Activated gamma-delta T cell (primary cell): ENCODE data around the gene ATP9B.
"Not testable (repeated sequence)": the region's sequence is repeated elsewhere in the genome, so short reads cannot be mapped to it uniquely, and the experiment has no call there.

Experiments used
- DNase-seq: peaks from one replicate; lab custom pipeline; 2025; lab: John Stamatoyannopoulos, UW

Gene ATP9B

GRCh38 chr18:79239631-79240030 is 170.4 kb downstream of the ATP9B start:
- DNase-seq = no peak

GRCh38 chr18:79241755-79242154 is 172.6 kb downstream of the ATP9B start:
- no peak for DNase-seq

DNA sequence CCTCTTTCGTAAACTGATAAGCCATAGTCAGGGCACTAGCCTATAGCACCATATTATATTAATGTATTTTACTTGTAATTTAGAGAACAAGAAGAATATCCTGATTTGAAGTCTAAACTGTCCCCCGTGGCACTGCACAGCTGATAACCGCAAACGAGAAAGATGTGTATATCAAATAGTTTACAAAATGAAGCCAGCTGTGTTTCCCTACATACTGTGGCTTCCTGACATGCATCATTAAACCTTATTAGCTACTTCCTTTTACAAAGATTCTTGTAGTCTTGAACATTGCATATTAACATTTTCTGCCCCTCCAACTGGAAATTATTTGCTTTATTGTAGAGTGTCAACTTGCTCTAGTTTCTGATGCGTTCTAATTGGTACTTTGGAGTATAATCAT is 173.1 kb downstream of the ATP9B start:
- DNase-seq = no peak

GRCh38 chr18:79245517-79246001 is 176.4 kb downstream of the ATP9B start:
- no peak for DNase-seq

- peak; percentile 33 for DNase-seq
Observed at GRCh38 chr18:79246309-79247108, 177.3 kb downstream of the ATP9B start.

DNA sequence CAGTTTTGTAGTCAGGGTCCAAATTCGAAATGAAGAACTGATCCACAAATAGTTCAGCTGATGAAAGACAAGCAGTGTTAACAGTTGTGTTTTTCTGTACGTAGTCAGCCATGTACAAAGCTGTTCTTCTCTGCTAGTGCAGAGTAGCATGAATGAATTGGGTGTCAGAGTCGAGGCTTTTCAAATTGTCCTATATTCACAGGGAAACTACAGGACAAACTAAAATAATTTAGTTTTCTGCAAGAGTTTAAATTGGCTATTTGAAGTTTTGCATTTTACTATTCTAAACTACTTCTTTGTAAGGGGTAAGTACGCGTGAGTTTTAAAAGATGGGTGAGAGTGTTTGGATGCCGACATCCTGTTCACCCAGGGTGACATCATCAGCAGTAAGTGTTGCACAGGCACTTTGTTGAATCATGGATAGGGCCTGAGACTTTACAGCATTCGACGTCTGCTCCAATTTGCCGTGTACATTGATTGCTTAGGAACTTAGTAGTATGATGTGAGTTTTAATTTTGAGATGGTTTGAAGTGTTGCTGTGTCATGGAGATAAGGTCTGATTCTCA is 179.4 kb downstream of the ATP9B start:
- no peak for DNase-seq

DNA sequence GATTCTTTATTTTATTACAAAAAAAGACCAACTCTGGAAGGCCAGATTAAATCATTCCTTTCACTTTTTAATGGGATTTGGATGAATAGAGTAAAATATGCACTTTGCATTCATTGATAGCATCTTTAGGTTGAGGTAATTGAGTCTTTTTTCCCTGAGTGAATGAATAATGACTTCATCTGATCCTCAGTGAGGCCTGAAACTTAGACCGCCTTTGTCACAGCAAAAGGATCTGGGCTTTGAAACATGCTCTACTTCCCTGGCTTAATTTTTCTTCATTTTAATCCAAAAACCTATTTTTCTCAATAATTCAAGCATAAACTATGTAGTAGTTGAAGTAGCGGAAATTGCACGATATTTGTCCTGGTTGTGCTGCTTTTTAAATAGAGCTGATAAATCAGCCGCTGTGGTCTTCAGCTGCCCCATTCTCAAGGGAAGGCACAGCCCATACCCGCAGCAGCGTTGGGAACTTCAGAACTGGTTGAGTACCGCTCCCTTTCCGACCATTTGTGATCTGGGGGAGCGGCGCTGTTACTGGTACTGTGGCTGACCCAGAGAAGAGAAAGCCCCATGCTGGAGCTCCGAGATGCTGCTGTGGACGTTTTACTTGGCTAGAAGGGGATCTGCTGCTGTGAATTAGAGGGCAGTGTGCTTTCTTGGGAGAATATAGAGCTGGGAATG is 181.2 kb downstream of the ATP9B start:
- no peak for DNase-seq

DNA sequence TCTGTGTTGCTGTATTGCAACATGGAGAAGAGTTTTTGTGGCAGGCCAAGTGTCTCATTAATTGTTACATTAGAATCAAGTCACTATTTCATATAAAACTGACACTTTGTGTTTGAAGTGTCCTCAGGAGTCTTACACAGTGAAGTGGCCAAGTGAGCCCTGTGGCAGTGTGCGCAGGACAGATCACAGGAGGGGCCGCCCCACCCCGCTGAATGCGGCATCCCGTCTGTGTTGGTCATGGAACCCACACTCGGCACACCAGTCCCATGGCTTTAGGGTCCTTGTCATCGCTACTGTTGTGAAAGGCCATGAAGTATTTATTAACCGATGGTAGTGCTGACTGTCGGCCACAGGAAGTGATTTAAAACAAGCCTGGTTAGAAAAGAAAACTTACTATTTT is 181.8 kb downstream of the ATP9B start:
- DNase-seq = no peak

- DNase-seq = no peak
Observed at GRCh38 chr18:79252904-79253633, 183.9 kb downstream of the ATP9B start.

DNA sequence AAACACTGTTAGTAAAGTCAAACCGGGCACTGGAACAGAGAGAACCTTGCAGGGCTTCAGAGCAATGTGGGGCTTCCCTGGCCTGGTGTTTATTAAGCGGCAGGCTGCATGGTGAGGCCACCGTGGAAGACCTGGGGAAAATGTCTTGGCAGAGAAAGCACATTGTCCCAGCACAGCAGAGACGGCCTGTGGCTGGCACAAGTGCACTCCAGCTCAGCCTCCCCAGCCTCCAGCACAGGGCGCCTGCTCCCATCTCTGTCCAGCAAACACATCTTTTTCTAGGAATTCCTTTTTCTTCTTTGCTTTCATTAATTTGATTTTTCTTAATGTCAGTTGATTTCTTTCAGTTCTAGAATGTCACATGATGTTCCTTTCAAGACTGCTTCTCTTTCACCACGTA is 188.3 kb downstream of the ATP9B start:
- DNase-seq = no peak

GRCh38 chr18:79258447-79258846 is 189.3 kb downstream of the ATP9B start:
- no peak for DNase-seq

GRCh38 chr18:79259218-79259617 is 190.0 kb downstream of the ATP9B start:
- DNase-seq = no peak

DNA sequence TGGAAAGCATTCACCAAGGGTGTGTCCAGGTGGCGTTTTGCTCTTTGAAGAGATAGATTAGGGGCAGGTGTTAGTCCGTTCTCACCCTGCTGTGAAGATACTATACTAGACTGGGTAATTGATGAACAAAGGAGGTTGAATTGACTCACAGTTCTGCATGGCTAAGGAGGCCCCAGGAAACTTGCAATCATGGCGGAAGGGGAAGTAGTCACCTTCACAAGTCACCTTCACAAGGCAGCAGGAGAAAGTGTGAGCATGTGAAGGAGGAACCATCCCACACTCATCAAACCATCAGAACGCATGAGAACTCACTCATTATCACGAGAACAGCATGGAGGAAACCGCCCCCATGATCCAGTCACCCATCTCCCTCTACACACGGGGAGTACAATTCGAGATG is 190.8 kb downstream of the ATP9B start:
- DNase-seq = no peak

- no peak for DNase-seq
Observed at GRCh38 chr18:79260510-79260909, 191.3 kb downstream of the ATP9B start.

DNA sequence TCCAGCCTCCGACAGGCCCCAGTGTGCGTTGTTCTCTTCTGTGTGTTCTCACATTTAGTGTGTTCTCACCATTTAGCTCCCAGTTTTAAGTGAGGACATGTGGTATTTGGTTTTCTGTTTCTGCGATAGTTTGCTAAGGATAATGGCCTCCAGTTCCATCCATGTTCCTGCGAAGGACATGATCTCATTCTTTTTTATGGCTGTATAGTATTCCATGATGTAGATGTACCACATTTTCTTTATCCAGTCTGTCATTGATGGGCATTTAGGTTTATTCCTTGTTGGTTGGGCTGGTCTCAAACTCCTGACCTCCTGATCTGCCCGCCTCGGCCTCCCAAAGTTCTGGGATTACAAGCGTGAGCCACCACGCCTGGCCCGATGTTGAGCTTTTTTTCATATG is 195.9 kb downstream of the ATP9B start:
- not testable (repeated sequence) for DNase-seq

- DNase-seq = not testable (repeated sequence)
Observed at GRCh38 chr18:79271812-79272211, 202.6 kb downstream of the ATP9B start.

GRCh38 chr18:79272916-79273315 is 203.7 kb downstream of the ATP9B start:
- DNase-seq = no peak

DNA sequence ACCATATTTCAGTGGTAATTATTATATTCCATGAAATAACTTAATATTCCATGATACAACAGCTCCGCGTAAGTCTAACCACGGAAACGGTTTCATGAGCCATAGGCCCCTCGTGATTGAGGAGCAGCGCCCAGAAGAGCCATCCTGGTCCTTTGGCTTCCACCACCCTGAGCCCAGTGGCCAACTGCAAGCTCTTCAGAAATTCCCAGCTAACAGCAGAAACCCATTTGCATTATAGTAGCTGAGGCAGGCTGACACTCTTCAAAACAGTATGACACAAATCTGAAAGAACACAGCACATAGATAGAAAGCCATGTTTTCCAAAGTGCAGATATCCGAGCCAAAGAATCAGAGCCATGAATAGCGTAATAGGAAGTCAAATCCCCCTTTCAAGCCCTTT is 205.6 kb downstream of the ATP9B start:
- DNase-seq = no peak

DNA sequence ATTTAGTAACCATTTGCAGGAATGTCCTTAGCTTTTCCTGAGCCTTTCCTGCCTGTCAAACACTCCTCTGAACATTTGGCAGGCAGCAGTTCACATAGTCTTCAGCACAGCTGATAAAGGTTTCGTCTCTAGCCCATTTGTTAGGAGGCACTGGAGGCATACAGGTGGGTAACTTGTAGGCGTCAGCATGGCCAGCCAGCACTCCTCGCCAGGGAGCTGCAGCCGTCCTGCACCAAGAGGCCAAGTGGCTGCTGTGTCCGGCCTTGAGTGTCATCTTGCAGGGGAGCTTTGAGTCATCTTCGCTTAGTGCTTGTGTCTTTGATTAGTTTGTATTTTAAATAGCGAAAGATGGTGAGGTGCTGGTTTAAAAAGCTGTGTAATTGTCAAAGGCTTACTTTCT is 206.3 kb downstream of the ATP9B start:
- no peak for DNase-seq

DNA sequence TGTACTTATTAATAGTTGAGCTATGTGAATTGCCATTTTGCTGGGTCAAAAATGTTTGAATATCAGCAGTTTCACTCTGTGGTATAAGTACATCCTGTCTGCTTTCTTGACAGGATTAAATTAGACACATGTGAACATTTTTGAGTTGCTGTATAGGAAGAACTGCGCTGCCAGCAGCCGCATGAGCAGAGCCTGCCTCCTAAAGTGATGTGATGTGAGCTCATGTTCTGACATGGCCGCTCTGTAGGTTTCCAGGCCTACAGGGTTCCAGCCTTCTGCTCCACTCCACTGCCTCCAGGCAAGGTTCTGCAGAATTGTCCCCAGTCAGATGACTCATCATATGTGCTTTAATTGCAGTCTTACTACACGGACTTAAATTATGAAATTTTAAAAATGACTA is 206.8 kb downstream of the ATP9B start:
- no peak for DNase-seq

DNA sequence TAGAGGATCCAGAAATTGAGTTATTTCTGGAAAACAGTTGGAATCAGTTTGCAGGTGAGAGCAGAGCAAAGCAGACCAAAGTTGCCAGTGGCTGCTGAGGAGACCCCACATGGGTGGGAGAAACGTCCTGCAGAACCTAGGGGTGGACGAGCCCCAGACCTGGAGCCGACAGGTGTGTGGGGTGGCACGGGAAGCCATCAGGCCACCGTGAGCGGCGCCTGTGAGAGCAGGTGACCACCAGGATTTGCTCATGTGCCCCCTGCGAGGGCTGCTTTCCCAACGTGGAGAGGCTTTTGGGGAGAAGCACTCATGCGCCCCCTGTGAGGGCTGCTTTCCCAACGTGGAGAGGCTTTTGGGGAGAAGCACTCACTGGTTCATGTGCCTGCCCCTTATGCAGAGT is 209.7 kb downstream of the ATP9B start:
- no peak for DNase-seq

DNA sequence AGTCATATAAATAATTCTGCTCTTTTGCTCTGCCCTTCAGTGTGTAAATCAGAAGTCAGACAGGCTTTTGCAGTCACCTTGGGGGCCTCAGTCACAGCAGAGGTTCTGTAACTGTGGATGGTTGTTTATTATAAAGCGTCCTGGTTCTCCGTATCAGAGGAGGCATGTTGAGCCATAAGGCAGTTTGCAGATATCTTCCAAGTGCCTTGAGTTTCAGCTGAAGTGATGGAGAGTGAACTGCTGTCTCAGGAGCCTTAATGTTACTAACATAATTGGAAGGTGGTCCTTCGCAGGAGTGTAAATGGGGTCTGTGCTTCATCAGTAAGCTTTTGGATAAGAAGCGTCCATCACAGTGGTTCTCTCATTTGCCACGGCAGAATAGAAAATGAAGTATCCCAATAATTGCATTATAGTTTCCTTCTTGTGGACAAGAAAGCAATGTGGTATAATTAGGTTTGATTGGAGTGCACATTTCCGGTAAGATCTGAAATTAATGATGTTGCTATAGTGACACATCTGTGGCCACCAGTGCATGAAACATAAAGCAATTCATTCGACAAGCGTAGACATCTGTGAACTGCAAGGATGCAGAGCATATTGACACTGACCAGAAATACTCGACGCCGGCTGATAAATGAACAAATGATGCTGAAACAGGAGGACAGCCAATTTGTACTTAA is 214.1 kb downstream of the ATP9B start:
- no peak for DNase-seq
